IPS-NIHi11 (cell line): ENCODE results near the gene FOXRED1.
A peak's percentile ranks its signal among the peaks of the same experiment; 100 is the strongest.
"Not testable (repeated sequence)": the region's sequence is repeated elsewhere in the genome, so short reads cannot be mapped to it uniquely, and the experiment has no call there.

Experiments used
- DNase-seq: peaks from one replicate; pipeline ENCODE4 v3.0.0; 2012; ENCODE audit warnings: mixed read lengths, low spot score

Gene FOXRED1

DNA sequence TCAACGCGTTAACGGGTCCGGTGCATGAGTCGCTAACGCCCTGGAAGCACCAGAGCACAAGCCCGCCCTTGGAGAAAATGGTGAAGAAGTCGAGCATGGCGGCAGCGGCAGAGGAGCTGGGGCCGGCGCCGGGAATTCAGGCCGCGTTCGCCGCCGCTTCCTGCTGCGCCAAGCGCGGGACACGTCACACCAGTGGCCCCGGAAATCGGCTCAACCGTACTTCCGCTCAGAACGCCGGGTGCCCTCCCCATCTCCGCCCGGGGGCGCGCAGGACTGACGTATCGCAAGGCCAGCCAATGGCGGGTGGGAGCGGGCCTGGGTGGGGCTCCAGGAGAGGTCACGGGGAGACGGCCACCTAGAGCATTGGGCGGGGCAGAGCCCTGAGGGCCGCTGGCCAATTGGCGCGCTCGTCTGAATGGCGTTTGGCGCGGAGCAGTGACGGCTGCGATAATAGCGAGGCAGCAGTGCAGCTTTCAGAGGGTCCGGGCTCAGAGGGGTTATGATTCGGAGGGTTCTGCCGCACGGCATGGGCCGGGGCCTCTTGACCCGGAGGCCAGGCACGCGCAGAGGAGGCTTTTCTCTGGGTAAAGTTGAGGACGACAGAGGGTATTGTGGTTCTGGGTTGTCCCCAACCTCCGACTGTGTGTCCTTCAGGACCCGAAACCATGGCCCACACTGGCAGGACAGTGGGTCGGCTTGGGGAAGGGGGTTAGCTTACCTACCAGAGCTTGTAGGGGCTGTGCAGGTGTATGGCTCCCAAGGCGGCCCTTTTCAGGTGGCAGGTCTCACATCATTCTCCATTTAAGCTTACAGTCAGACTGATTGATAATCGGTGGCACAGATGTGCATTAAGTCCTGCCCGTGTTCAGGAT is at the start of gene FOXRED1, which contains the start of gene SRPRA:
FOXRED1 (plus strand) TSS at position 447 of the 872 bp plus-strand sequence; CDS start at position 500, 53 bp downstream.
SRPRA (minus strand) TSS at position 188 of the 872 bp plus-strand sequence; CDS start at position 97, 91 bp downstream.
- DNase-seq: peak; percentile 100

DNA sequence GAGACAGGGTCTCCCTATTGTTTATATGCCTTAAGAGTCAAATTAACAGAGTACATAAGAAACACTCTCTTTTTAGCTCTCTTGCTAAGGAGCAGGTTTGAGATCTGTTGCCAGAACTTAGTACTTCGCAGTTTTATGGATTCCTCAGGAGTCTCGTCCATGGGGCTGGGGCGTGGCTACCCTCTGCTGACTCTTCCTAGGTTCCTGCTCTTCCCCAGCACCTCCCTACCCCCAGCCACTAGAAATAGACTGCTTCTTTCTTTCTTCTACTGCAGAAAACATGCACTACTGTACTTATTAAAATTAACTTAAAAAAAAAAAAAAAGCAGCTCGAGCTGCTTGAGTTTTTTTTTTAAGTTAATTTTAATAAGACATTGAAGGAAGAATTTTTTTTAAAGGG is 49.4 kb upstream of the FOXRED1 start:
- no peak for DNase-seq

DNA sequence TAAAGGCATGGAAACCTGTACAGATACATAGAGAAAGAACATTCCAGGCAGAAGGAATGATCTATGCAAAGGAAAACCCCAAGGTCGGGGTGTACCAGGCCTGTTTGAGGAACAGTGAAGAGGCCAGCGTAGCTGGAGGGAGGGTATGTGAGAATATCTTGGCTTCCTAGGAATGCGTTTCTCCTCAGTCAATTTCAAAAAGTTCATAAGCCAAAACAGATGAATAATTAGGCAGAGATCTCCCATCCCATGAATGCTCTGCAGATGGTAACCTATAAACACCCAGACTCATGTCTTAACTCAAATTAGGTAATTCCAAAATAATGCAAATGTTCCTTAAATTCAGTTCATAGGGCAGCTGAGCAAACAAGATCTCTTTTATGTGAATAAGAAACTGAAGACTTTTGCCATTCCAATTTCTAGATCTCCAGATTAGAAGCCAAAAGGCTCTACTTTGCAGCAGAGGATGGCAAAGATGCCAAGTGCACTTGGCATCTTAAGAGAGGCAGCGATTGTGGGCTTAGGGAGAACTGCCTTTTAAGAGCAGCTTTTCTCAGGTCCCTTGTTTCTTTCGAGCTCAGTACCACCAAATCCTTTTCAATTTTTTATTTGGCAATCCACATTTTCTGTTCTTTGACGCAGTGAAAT is 44.2 kb upstream of the FOXRED1 start:
- DNase-seq: no peak

DNA sequence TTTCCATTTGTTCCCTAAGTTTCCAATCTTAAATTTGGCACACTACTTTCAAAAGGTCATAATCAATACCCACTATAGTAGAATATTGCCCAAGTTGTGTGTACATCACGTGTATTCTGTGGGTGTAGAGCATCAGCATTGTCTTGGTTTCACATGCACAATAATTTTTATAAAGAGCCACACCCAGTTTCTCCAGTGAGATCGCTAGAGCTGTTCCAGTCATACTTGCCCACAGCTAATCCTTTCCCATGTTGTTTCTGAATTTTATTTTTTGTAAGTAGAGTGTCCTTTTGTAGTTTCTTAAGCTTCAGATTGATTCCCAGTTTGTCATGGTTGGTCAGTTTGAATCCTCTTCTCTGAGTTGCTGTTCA is 43.7 kb upstream of the FOXRED1 start:
- DNase-seq: no peak

DNA sequence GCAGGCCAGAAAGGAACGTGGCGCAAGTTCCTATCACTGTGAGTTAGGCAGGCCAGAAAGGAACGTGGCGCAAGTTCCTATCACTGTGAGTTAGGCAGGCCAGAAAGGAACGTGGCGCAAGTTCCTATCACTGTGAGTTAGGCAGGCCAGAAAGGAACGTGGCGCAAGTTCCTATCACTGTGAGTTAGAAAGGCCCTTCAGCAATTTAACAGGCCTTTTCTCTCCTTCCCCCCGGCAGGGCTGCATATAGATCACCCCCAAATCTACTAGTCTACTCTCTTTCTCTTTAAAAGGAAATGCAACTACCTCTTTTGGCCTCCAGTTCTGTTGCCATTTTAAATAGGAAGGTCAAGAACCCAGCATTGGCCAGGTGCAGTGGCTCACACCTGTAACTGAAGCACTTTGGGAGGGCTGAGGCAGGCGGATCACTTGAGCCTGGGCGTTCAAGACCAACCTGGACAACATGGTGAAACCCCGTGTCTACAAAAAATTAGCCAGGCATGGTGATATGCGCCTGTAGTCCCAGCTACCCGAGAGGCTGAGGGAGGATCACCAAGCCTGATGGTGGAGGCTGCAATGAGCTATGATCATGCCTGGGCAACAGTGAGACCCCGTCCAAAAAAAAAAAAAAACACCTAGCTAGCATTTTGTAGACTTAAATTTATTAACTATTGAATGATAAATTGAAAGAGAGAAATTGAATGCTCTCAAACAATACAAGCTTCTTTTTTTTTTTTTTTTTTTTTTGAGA is 42.4 kb upstream of the FOXRED1 start:
- no peak for DNase-seq

DNA sequence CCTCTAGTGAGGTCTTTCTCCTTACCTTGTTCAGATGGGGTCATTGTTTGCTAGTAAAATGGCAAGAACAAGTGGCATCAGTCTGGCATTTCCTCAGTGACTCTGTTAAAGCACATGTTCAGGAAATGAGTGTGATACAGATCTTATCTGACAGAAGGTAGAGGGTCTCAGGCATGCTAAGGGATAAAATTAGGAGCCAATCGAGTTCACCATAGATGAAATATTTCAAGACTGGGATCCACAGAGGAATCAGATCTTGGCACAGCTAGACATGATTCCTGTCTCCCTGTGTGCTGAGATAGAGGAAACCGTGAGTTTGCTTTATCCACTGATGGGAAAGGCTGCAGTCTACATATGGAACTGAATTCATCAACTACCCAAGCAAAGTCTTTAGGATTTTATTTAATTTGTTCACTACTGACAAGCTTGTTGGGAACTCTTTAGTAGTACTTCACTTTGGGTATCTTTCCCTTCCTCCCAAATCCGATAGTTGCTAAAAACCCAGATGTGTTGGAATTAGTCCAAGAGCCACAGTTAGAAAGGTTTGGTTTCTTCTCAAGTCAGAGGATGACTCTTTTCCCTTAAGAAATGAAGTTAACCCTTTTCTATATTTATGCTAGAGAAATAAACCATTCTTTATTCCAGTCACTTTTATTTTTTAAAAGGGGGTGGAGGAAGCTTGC is 39.0 kb upstream of the FOXRED1 start:
- DNase-seq: no peak

DNA sequence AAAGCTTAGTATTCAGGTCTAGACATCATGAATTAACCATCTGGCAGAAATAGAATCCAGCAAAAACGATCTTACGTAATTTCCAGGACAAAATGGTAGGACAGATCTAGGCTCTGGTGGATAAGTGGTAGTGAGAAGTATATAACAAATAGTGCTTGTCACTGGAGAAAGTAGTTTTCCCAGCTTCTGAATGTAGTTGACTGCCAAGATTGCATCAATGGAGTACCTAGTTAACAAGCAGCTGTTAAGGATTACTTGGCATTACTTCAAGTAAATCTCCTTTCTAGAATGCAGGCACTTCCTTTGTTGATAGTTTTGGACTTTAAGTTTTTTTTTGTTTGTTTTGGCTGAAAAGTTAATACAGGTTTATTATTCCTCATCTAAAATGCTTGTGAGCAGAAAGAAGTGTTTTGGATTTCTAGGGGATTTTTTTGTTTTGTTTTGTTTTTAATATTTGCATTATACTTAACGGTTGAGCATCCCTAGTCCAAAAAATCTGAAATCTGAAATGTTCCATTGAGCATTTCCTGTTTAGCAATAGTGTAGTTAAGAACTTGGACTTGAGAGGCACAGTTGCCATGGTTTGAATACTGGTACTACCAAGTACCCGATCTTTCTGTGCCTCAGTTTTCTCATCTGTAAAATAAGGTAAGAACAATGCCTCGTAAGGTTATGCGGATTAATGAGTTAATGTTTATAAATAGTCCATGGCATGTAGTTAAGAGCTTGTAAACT is 37.1 kb upstream of the FOXRED1 start:
- no peak for DNase-seq

DNA sequence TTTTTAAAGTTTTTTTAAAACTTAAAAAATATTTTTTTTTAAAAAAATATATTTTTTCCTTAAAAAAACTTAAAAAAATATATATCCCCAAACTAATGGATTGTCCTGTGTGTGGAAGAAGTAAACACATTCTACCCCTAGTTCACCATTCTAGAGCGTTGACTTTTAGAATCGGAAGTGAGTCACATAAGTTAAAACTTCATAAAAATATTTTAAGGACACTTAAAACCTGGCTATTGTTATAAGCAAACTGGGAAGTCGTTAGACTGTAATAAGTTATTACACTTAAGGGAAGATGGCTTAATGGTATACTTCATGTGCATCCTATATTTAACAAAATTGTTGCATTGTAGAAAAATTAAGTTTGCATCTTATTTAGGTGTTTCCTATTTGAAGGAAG is 36.3 kb upstream of the FOXRED1 start:
- no peak for DNase-seq

DNA sequence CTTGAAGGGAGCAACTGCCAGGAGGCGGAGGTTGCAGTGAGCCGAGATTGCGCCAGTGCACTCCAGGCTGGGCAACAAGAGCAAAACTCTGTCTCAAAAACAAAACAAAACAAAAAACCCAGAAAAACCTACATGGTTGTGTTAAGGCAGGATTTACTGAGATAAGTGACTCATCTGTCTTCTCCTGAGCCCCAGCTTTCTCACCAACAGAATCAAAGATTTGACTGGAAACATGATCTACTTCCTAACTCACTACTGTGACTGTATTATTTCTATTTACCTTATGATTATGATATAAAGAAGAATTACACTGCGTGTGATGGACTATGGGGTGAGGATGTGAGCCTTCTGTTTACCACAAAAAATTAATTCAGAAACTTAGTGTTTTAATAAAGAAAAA is 35.6 kb upstream of the FOXRED1 start:
- DNase-seq: no peak

DNA sequence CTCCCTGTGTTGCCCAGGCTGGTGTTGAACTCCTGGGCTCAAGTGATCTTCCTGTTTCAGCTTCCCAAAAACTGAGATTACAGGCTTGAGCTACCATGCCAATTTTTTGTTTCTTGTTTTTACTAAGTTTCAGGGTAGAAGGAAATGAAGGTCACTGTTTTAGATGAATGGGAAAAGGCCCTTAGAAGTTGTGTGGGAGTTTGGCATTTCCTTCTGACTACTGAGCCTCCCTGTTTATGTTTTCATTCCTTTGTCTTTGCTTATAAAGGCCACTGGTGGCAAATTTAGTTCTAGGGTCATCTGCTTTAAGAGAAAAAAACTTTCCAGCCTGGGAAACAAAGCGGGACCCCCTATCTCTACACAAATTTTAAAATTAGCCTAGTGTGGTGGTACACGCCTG is 22.3 kb upstream of the FOXRED1 start:
- no peak for DNase-seq

DNA sequence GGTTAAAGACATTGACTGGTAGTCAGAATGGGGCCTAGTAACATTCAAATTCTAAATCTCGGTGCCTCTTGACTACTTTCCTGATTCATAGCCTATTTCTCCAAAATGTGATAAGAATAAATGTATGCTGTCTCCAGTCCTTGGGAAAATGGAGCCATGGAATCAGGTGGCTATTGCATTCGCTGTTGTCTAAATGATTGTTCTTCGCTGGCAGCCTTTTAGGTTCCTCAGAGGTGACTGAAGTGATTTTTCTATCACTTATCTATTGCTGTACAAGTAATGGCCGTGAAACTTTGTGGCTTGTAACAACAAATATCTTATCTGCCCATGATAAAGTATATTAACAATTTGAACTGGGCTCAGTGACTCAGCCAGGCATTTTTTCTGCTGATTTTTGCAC is 15.7 kb upstream of the FOXRED1 start:
- no peak for DNase-seq

DNA sequence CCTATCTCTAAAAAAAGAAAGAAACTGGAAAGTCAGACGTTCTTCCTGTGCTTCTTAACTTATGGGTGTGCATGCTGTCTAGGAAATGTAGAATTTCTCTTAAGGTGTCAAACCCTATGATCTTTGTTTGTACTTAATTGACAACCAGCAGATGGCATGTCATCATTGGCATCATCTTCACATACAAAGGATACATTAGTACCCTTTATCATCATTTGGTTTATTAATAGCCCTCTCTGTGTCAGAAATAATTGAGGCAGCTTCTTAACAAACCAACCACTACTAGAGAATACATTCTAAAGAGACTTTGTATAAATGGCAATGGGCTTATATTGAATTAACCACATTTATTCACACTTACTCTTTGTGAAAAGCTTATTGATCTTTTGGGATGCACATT is 14.1 kb upstream of the FOXRED1 start:
- no peak for DNase-seq

DNA sequence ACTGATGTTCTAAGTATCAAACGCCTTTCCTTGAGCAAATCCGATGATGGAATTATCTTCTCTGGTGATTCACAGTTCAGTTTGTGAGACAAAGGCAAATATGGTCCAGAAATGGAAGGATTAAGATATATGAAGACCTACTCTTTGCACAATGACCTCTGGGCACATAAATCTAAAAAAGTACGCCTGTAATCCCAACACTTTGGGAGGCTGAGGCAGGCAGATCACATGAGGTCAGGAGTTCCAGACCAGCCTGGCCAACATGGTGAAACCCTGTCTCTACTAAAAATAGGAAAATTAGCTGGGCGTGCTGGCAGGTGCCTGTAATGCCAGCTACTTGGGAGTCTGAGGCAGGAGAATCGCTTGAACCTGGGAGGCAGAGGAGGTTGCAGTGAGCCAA is 13.4 kb upstream of the FOXRED1 start:
- not testable (repeated sequence) for DNase-seq

DNA sequence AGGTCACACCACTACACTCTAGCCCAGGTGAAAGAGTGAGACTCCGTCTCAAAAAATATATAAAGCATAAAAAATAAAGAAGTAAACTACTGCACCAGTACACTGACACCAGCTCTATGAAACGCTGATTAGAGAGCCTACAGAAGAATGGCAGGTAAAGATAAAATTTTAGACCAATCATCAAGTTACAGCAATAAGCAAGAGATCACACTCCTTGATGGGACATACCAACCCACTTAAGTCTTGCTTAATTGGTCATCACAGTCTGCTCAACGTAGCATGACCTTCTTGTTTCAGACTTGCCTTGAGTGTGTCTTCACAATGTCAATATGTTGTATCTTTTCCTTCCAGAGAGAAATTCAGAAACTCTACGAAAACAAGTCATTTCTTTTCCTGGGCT is 12.7 kb upstream of the FOXRED1 start:
- DNase-seq: no peak

DNA sequence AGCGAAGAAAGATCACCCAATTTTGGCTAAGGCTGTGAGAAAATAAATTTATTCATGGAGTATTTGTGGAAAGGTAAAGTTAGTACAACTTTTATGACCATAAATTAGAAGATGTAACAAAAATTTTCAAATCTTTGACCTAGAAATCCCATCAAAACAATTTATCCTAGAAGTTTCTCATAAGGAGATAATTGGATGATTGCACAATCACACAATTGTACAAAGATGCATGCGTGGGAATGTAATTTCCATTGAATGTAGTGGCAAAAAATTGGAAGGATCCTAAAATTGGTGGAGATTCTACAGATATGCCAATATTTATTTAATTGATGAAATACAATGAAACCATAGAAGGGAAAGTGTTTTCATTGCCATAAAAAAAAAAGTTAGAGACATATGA is 11.8 kb upstream of the FOXRED1 start:
- no peak for DNase-seq

DNA sequence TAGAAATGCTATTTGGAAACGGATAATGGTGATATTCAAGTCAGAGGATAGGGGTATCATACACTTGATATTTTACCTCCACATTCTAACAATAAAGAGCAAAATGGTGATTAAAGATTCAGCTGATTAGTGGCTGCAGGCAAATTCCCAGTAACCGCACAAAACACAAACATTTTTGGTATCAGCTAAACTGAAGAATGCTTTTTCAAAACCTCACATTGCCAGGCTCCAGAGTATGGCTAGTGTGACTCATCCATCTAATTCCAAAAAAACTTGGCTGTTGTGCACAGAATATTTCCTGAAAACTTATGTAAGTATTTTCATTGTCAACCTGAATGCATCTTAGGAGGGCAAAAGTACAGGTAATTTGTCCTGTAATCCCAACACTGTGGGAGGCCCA is 11.2 kb upstream of the FOXRED1 start:
- no peak for DNase-seq

DNA sequence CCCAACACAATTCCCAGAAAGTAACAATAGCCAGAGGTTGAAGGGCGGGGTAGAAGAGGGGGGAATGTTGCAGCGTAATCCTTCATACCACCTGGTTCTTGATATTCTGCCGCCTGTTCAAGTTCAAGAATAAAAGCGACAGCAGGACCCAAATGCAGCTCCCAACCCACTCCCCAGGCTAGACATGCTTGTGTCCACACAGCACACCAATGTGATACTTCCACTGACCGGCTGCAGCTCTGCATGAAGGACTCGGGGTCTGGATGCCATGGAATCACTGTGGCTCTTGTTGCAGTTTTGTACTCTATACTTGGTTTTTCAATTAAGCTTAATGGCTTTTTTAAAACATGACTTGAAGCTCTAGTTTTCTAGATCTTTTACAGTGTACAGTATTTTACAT is 6.7 kb upstream of the FOXRED1 start:
- DNase-seq: no peak

DNA sequence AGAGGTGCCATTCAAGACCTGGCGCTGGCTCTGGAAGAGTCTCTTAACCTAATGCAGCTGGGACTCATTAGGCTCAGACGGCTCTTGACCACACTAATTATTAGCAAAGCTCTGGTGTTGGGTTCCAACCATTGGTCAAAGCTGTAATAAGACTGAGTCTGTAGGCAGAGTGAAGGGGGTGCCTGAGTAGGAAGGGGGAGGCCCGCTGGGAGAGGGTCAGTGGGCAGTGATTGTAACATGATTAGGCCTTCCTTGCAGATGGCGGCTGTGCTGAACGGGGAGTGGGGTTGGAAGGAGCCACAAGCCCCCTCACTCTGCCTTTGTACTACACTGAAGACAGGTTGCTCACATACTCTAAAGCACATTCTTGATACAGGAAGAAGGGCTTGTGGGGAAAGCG is 5.5 kb upstream of the FOXRED1 start:
- DNase-seq: no peak

DNA sequence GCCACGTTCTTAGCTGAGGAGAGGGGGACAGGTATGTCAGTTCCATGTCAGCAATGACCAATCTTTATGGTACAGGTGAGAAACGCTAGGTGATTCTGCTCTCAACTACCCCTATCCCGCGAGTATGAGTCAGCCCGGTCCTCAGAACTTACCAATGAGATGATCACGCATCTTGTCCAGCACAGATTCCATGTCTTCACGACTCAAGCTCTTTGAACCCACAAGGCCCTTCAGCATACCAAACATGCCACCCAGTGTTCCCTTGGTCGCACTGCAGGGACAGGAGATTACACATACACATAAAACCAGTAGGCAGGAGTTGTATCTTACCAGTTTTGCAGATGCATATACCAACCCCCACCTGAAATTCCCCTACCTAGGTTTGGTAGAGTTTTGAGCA is 3.1 kb upstream of the FOXRED1 start:
- no peak for DNase-seq

DNA sequence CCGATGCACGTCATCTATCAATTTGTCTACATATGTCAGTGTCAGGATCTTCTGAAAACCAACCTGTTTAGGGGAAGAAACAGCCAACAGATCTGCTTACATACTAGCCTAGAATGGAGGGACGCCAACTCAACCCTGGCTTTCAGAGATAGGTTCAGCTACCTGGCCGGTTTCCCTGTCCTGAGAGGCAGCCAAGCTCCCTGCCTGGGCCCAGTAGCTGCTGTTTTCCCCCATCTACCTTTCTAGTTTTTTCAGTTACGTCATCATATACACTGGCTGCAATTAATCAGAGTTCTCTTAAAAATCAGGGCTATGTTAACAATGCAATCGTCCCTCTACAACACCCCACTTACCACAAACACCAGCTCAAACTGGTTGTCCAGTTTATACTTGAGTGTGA is 1.3 kb upstream of the FOXRED1 start:
- no peak for DNase-seq

DNA sequence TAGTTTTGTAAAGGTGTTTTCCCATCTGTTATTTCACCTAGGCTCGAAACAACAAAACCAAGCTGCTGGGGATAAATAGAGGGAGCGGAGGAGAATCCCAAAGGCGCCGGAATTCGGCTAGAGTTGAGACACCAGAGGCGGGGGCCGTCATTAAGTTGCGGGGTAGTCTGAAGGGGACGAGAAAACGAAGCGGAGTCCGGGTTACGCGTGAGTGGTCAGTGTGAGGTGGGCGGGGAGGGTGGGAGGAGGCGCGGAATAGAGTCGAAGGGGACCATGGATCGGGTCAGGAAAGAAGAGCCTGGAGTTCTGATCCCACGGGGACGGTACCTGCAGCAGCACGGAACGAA is 620 bp upstream of the FOXRED1 start:
- peak; percentile 74 for DNase-seq

DNA sequence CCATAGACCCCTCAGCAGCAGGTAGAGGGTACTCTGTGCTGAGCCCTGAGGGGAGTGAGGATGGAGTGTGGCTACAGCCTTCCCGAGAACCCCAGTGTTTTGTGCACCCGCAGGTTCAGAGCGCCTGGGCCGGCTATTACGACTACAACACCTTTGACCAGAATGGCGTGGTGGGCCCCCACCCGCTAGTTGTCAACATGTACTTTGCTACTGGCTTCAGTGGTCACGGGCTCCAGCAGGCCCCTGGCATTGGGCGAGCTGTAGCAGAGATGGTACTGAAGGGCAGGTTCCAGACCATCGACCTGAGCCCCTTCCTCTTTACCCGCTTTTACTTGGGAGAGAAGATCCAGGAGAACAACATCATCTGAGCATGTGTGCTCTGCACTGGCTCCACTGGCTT is 8.4 kb downstream of the FOXRED1 start:
- no peak for DNase-seq
